ENCODE data around the gene FAS.

Gene FAS

DNA sequence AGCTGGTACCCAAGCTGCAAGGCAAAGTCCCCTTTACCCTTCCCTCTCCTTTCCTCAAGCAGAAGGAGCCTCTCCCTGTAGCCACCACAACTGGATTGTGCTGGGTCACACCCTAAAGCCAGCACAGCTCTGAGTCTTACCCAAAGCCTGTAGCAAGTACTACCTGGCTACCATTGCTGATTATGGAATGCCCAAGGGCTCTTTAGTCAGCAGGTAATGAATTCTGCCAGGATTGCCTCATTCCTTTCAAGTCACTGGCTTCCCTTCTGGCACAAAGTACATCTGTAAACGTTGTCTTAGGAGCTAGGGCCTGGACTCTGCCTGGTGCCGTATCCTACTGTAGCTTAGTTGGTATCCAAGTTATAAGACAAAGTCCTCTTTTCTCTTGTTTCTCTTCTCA is 52.0 kb downstream of the FAS start:
- TF ChIP-seq CREB1 (IDR thresholded peaks at IDR 0.05; ENCODE audit: low read depth) (no peak), YY1 (IDR thresholded peaks at IDR 0.05; ENCODE audit: low read depth) (no peak), TCF12 (IDR thresholded peaks at IDR 0.05; ENCODE audit: low read depth) (no peak), EGR1 (IDR thresholded peaks at IDR 0.05) (no peak), NFIC (IDR thresholded peaks at IDR 0.05) (no peak), TEAD4 (IDR thresholded peaks at IDR 0.05) (no peak), FOXM1 (IDR thresholded peaks at IDR 0.05; ENCODE audit: borderline replicate concordance, low read depth) (no peak), CEBPB (IDR thresholded peaks at IDR 0.05) (no peak), TAF1 (IDR thresholded peaks at IDR 0.05; ENCODE audit: low read depth) (no peak), EP300 (IDR thresholded peaks at IDR 0.05; ENCODE audit: borderline replicate concordance) (no peak), ZBTB7A (IDR thresholded peaks at IDR 0.05; ENCODE audit: low read depth) (no peak), RAD21 (IDR thresholded peaks at IDR 0.05; ENCODE audit: low read depth) (no peak)
- TF ChIP-seq, protein P1, sequence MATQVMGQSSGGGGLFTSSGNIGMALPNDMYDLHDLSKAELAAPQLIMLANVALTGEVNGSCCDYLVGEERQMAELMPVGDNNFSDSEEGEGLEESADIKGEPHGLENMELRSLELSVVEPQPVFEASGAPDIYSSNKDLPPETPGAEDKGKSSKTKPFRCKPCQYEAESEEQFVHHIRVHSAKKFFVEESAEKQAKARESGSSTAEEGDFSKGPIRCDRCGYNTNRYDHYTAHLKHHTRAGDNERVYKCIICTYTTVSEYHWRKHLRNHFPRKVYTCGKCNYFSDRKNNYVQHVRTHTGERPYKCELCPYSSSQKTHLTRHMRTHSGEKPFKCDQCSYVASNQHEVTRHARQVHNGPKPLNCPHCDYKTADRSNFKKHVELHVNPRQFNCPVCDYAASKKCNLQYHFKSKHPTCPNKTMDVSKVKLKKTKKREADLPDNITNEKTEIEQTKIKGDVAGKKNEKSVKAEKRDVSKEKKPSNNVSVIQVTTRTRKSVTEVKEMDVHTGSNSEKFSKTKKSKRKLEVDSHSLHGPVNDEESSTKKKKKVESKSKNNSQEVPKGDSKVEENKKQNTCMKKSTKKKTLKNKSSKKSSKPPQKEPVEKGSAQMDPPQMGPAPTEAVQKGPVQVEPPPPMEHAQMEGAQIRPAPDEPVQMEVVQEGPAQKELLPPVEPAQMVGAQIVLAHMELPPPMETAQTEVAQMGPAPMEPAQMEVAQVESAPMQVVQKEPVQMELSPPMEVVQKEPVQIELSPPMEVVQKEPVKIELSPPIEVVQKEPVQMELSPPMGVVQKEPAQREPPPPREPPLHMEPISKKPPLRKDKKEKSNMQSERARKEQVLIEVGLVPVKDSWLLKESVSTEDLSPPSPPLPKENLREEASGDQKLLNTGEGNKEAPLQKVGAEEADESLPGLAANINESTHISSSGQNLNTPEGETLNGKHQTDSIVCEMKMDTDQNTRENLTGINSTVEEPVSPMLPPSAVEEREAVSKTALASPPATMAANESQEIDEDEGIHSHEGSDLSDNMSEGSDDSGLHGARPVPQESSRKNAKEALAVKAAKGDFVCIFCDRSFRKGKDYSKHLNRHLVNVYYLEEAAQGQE (IDR thresholded peaks at IDR 0.05; ENCODE audit: low read depth): no peak
- TF ChIP-seq, protein P2, sequence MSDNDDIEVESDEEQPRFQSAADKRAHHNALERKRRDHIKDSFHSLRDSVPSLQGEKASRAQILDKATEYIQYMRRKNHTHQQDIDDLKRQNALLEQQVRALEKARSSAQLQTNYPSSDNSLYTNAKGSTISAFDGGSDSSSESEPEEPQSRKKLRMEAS (IDR thresholded peaks at IDR 0.05): no peak
- TF ChIP-seq, protein P3, sequence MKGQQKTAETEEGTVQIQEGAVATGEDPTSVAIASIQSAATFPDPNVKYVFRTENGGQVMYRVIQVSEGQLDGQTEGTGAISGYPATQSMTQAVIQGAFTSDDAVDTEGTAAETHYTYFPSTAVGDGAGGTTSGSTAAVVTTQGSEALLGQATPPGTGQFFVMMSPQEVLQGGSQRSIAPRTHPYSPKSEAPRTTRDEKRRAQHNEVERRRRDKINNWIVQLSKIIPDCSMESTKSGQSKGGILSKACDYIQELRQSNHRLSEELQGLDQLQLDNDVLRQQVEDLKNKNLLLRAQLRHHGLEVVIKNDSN (IDR thresholded peaks at IDR 0.05): no peak

DNA sequence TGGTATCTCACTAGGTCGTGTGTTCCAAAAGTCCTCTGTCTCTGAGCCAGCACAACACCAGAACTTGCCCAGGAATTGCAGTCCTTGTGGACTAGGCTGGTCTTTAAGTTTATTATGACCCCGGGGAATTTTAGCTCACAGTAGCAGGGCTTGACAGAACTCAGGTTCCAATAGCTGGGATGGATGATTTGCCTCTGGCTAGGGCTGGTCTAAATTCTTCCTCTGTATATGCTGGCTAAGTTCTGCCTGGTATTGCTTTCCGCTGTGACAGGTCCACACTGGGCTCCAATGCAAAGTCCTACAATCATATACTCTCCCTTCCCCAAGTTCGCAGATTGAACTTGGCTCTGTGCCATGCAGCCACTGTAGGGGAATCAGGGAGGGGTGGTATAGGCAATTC is 52.5 kb downstream of the FAS start:
- TF ChIP-seq CEBPB (IDR thresholded peaks at IDR 0.05) (no peak), NFIC (IDR thresholded peaks at IDR 0.05) (peak; percentile 22; the same call in 1 of the 2 replicates)

DNA sequence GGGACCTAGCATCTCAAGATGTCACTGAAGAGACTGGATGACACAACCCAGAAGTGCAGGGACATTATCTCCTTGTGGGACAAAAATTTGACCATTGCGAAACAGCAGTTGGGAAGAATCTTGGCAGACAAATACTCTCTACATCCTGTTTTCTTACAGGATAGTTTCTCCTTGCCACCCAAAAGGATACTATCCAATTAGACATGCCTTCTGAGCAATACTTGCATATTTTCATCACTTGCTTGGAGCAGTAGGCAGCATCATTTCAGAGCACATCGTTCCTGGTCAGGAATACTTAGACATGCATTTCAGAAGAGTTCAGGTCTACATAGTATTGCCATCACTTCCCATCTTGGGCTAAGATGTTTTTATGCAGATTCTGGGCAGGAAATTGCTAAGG is 56.8 kb downstream of the FAS start:
- TF ChIP-seq ZBTB7A (IDR thresholded peaks at IDR 0.05; ENCODE audit: low read depth) (no peak), FOXM1 (IDR thresholded peaks at IDR 0.05; ENCODE audit: borderline replicate concordance, low read depth) (no peak), EP300 (IDR thresholded peaks at IDR 0.05; ENCODE audit: borderline replicate concordance) (no peak), NFIC (IDR thresholded peaks at IDR 0.05) (no peak), TAF1 (IDR thresholded peaks at IDR 0.05; ENCODE audit: low read depth) (no peak), YY1 (IDR thresholded peaks at IDR 0.05; ENCODE audit: low read depth) (no peak), EGR1 (IDR thresholded peaks at IDR 0.05) (no peak), TCF12 (IDR thresholded peaks at IDR 0.05; ENCODE audit: low read depth) (no peak), RAD21 (IDR thresholded peaks at IDR 0.05; ENCODE audit: low read depth) (no peak), CEBPB (IDR thresholded peaks at IDR 0.05) (no peak), CREB1 (IDR thresholded peaks at IDR 0.05; ENCODE audit: low read depth) (no peak), TEAD4 (IDR thresholded peaks at IDR 0.05) (no peak)
- TF ChIP-seq, protein P2 (IDR thresholded peaks at IDR 0.05): no peak
- TF ChIP-seq, protein P3 (IDR thresholded peaks at IDR 0.05): no peak
- TF ChIP-seq, protein P1 (IDR thresholded peaks at IDR 0.05; ENCODE audit: low read depth): no peak

DNA sequence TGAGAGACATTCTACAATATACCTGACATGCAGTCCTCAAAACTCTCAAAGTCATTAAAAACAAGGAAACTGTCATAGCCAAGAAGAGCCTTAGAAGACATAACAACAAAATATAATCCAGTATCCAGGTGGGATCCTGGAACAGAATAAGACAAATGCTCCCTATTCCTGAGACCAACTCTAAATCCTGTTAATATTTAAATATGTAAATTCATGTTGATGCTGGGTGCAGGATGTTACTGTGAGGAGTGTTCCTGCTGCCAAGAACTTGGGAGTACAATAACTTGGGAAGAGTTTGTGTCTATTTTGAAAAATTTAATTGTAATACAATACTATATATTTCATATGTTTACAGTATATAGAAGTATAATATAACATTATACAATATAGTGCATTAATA is 61.0 kb downstream of the FAS start:
- no peak for TF ChIP-seq CREB1 (IDR thresholded peaks at IDR 0.05; ENCODE audit: low read depth)
- no peak for TF ChIP-seq TEAD4 (IDR thresholded peaks at IDR 0.05)
- TF ChIP-seq EP300 (IDR thresholded peaks at IDR 0.05; ENCODE audit: borderline replicate concordance): no peak

DNA sequence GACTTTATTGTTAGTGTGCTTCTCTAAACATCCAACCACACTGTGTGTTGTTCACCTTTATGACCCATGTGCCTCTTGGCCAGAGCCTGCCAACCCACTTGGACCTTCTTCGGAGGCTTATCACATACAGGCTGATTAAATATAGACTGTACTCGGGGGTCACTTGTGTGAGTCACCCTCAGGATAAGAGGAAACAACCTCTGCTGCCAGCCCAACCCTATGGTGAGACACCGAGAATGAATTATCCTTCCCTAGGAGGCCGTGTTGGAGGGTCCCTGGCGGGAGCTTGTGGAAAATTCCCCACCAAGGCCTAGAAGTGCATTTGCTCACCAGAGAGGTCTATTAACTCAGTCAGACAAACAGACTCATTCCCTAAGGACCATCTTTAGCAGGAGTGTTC is 63.0 kb downstream of the FAS start:
- no peak for TF ChIP-seq TCF12 (IDR thresholded peaks at IDR 0.05; ENCODE audit: low read depth)
- TF ChIP-seq TEAD4 (IDR thresholded peaks at IDR 0.05): no peak
- TF ChIP-seq CEBPB (IDR thresholded peaks at IDR 0.05): no peak
- no peak for TF ChIP-seq NFIC (IDR thresholded peaks at IDR 0.05)

DNA sequence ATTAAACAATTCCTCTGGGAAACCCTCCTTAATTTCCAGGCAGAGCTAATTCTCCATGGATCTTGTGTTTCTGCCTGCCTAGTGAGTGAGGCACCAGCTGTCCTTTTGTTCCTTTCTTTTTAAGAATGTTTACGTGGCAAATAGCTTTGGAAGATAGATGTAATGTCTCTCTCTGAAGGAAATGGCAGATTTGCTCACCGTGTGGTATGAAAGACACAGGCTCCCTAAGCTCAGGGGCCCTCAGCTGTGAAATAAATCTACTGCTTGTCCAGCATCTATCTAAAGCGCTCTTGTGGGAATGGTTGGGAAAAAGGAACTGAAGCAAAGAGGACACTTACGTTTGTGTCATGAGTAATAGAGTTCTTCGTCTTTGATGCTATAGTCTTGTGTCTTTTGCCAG is 64.6 kb downstream of the FAS start:
- TF ChIP-seq TEAD4 (IDR thresholded peaks at IDR 0.05) (no peak), TCF12 (IDR thresholded peaks at IDR 0.05; ENCODE audit: low read depth) (no peak), YY1 (IDR thresholded peaks at IDR 0.05; ENCODE audit: low read depth) (no peak), FOXM1 (IDR thresholded peaks at IDR 0.05; ENCODE audit: borderline replicate concordance, low read depth) (no peak), CREB1 (IDR thresholded peaks at IDR 0.05; ENCODE audit: low read depth) (no peak), NFIC (IDR thresholded peaks at IDR 0.05) (no peak), RAD21 (IDR thresholded peaks at IDR 0.05; ENCODE audit: low read depth) (no peak), TAF1 (IDR thresholded peaks at IDR 0.05; ENCODE audit: low read depth) (no peak), CEBPB (IDR thresholded peaks at IDR 0.05) (no peak), EP300 (IDR thresholded peaks at IDR 0.05; ENCODE audit: borderline replicate concordance) (no peak), EGR1 (IDR thresholded peaks at IDR 0.05) (no peak), ZBTB7A (IDR thresholded peaks at IDR 0.05; ENCODE audit: low read depth) (no peak)
- TF ChIP-seq, protein P3 (IDR thresholded peaks at IDR 0.05): no peak
- TF ChIP-seq, protein P1 (IDR thresholded peaks at IDR 0.05; ENCODE audit: low read depth): no peak
- TF ChIP-seq, protein P2 (IDR thresholded peaks at IDR 0.05): no peak
